Measurements from ENCODE around the gene TBC1D22A.

The TBC1D22A gene

DNA sequence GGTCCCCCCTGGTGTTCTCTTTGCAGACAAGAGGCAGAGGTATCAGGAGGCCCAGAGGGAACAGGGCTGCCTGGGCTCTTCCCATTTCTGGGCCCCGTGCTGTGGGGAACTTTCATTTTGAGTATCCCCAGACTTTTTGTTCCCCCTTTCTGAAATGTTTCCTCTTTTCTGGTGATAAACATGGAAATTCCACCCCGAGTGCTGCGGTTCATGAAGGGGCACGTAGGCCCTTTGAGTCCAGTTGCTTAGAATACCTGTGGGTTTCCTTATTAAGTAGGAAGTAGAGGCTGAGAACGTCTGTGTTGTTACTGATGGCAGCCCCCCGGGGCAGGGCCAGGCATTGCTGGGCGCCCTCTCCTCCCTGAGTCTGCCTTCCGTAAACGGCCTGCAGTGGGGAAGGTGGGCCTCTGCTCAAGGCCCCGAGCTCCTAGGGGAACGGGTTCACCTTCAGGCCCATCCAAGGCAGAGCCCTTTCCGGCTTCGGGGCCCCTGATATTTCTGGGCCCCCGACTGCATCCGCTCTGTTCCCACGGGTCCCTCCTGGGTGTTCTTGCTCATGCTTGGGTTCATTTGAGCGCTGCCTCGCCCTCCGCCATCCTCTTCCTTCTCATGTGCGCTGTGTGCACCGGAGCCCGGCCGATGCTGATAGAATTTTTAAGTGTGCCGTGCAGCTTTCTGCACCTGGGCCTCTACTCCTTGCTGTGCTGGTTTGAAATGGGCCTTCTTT lies 12.0 kb downstream of the TBC1D22A start:
- H3K9me3 Mint-ChIP-seq: no peaks in the 10 kb centered on the region
- TF ChIP-seq, protein P1, sequence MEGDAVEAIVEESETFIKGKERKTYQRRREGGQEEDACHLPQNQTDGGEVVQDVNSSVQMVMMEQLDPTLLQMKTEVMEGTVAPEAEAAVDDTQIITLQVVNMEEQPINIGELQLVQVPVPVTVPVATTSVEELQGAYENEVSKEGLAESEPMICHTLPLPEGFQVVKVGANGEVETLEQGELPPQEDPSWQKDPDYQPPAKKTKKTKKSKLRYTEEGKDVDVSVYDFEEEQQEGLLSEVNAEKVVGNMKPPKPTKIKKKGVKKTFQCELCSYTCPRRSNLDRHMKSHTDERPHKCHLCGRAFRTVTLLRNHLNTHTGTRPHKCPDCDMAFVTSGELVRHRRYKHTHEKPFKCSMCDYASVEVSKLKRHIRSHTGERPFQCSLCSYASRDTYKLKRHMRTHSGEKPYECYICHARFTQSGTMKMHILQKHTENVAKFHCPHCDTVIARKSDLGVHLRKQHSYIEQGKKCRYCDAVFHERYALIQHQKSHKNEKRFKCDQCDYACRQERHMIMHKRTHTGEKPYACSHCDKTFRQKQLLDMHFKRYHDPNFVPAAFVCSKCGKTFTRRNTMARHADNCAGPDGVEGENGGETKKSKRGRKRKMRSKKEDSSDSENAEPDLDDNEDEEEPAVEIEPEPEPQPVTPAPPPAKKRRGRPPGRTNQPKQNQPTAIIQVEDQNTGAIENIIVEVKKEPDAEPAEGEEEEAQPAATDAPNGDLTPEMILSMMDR (IDR thresholded peaks at IDR 0.05; ENCODE audit: unreplicated experiment in 3 of 3): no peak
- H3K27me3 Mint-ChIP-seq (ENCODE audit: low read depth): no peaks in the 10 kb centered on the region
- peaks cover 51% of the 10 kb centered on the region for H3K4me1 Mint-ChIP-seq
- H3K36me3 Mint-ChIP-seq (ENCODE audit: low read depth): peaks cover 3% of the 10 kb centered on the region
- peak overlapping the region in 1 of 3 experiments; percentile 21 for H3K4me3 Mint-ChIP-seq
- H3K27ac Mint-ChIP-seq: peak overlapping the region; percentile 72 to 79 (median 72)

DNA sequence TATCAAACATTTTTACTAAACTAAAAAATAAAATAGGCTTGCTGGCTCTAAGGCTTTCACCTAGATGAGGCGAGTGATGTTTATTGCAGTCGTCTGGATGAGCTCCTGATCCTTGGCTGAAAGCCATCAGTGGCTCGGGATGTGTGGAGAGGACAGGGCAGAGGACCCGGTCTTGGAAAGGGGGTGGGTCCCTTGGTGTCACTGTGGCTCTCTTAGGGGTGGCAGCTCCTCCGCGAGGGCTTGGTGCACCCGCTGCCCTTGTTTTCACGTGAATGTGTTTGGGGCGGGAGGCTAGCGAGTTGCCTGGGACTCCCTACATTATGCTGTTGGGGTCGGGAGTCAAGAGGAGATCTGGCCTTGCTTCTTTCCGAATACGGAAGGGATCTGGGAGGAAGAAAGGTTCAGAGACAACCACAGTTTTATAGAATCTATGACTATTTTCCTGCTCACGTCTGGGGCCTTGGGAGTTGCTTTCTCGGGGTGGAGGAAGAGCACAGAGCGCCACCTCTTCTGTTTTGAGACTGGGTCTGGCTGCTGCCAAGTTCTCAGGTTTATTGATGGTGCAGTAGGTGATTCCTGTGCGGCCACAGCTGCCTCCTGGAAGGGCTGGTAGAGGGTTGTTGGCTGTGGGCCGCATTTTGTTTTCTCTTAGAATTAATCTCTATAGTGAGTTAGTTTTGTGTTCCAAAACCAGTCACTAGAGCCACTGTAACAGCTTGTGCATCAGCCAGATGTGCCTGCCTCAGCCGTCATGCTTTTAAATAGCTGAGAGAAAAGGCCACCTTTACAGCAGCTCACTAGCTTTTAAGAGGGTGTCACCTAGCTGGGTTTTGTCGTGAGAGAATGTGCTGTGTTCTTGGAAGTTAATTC lies 12.8 kb downstream of the TBC1D22A start:
- H3K9me3 Mint-ChIP-seq: no peaks in the 10 kb centered on the region
- TF ChIP-seq, protein P1 (IDR thresholded peaks at IDR 0.05; ENCODE audit: unreplicated experiment in 3 of 3): no peak
- H3K27me3 Mint-ChIP-seq (ENCODE audit: low read depth): no peaks in the 10 kb centered on the region
- peaks cover 43% of the 10 kb centered on the region for H3K4me1 Mint-ChIP-seq
- peak overlapping the region; percentile 72 to 79 (median 72) for H3K27ac Mint-ChIP-seq
- peaks cover 3% of the 10 kb centered on the region for H3K36me3 Mint-ChIP-seq (ENCODE audit: low read depth)
- no peak overlapping the region for H3K4me3 Mint-ChIP-seq

DNA sequence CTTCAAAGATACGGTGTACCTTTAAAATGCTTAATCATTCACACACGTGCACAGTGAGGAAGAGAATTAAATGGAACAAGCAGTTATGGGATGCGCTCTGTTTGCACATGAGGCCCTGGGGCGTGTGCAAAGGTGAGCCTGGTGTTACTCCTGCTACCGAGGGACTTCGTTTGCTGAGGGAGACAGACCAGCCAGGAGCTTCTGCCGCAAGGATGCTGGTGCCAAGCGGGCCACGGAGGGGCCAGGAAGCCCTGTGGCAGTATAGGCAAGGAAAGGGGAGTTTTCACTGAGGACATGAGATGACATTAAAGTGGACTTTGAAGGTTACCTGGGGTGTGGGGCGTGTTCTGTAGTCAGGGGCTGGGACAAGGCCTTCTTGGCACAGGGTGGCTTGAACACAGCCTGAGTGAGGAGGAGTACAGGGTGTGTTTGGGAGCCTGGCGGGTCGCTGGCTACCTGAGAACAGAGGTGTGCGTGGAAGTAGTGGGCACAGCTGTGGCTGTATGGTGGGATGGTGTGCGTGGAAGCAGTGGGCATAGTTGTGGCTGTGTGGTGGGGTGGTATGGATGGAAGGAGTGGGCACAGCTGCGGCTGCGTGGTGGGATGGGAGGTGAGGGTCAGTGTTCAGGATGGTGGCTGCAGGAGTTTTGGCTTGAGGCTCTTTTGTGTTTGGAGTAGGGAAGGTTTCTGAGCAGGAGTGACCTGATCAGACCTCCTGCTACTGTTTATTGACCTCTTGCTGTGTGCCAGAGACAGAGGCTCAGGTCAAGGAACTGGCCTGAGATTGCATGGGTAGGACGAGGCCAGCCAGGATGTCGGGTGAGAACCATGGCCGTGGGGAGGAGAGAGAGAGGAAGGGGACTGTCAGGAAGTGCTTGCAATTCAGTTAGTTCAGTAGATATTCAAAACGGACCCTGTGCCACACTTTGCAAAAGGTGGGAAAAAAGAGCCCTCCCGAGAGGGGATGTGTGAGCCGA lies 13.7 kb downstream of the TBC1D22A start:
- H3K27ac Mint-ChIP-seq: peak overlapping the region in 2 of 3 experiments; percentile 14 to 72
- H3K4me3 Mint-ChIP-seq: no peak overlapping the region
- TF ChIP-seq, protein P1 (IDR thresholded peaks at IDR 0.05; ENCODE audit: unreplicated experiment in 3 of 3): no peak
- no peaks in the 10 kb centered on the region for H3K36me3 Mint-ChIP-seq (ENCODE audit: low read depth)
- no peaks in the 10 kb centered on the region for H3K9me3 Mint-ChIP-seq
- no peaks in the 10 kb centered on the region for H3K27me3 Mint-ChIP-seq (ENCODE audit: low read depth)
- H3K4me1 Mint-ChIP-seq: peaks cover 37% of the 10 kb centered on the region

DNA sequence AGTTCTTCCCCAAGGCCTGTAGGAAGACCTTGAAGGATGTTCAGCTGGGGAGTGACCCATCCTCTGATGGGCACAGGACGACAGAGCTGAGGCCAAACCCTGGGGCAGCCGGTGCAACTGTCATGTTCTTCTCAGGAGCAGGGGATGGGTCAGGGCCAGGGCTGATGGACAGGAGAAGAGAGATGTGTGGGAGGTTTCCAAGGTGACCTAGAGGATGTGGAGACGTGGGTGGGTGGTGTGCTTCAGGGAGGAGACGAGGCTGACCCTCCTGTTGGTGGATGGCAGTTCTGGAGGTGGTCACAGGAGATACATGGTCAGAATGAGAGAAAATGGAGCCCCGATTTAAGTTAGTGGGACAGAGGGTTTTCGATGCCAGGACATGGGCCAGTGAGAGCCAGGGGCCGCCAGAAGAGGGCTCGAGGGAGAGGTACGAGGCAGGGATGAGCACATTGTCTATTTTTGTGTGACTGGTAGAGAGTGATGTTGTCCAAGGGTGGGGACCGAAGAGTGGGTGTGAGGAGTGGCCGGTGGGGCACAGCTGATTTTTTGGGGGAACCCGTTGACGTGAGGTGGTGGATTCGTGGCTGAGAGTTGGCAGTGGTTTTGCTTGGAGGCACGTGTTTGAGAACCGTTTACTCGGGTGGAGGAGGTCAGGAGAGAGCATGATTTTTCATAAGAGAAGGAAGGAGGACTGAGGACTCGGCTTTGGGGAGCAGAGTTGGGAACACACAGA lies 14.6 kb downstream of the TBC1D22A start:
- H3K4me3 Mint-ChIP-seq: no peak overlapping the region
- H3K36me3 Mint-ChIP-seq (ENCODE audit: low read depth): no peaks in the 10 kb centered on the region
- H3K27ac Mint-ChIP-seq: peak overlapping the region in 2 of 3 experiments; percentile 7 to 14
- peaks cover 37% of the 10 kb centered on the region for H3K4me1 Mint-ChIP-seq
- TF ChIP-seq, protein P1 (IDR thresholded peaks at IDR 0.05; ENCODE audit: unreplicated experiment in 3 of 3): no peak
- H3K9me3 Mint-ChIP-seq: no peaks in the 10 kb centered on the region
- no peaks in the 10 kb centered on the region for H3K27me3 Mint-ChIP-seq (ENCODE audit: low read depth)

DNA sequence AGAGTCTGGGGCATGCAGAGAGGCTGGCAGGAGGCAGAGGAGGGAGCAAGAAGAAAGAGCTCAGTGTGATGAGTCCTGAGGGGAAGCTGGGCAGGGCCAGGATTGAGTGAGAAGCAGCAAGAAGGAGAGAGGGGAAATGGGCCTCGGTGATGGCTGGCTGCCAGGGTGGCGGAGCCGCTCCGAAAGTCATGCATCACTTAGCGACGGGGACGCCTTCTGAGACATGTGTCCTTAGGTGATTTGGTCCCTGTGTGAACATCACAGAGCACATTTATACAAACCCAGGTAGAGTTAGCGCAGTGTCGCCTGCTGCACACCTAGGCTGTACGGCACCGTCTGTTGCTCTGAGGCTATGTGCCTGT lies 15.1 kb downstream of the TBC1D22A start:
- peaks cover 37% of the 10 kb centered on the region for H3K4me1 Mint-ChIP-seq
- no peaks in the 10 kb centered on the region for H3K36me3 Mint-ChIP-seq (ENCODE audit: low read depth)
- peak overlapping the region in 2 of 3 experiments; percentile 7 to 14 for H3K27ac Mint-ChIP-seq
- H3K27me3 Mint-ChIP-seq (ENCODE audit: low read depth): no peaks in the 10 kb centered on the region
- no peaks in the 10 kb centered on the region for H3K9me3 Mint-ChIP-seq
- no peak overlapping the region for H3K4me3 Mint-ChIP-seq
- TF ChIP-seq, protein P1 (IDR thresholded peaks at IDR 0.05; ENCODE audit: unreplicated experiment in 3 of 3): no peak
